ENCODE measurements around the gene CDH23. TPM values are rescaled to one million over a fixed set of nuclear protein-coding genes. Genes with fewer than 3 reads are reported as not detected.
A peak's percentile ranks its signal among the peaks of the same experiment; 100 is the strongest.

Gene CDH23
- total RNA-seq, 2 donors from 2014 or later, result 28.5 to 58.7 TPM

GRCh38 chr10:71824333-71824732 is 427.6 kb downstream of the CDH23 start:
- 90 to 95% methylated on average over 3 of the region's 3 CpGs for WGBS, 2 donors
- DNase-seq, result no peak
- peaks cover 19 to 63% of the 10 kb centered on the region in 2 donors for H3K36me3 ChIP-seq (replicated peaks in 1 of 2; ENCODE audit: insufficient read depth in 1 of 2, low read depth in 2 of 2)
- no peak overlapping the region for H3K4me3 ChIP-seq
- no peak for TF ChIP-seq CTCF (IDR thresholded peaks at IDR 0.05)
- no peak for TF ChIP-seq POLR2A (IDR thresholded peaks at IDR 0.05)
- no peaks in the 10 kb centered on the region for H3K9me3 ChIP-seq
- no peaks in the 10 kb centered on the region for H3K27me3 ChIP-seq
- intact Hi-C loops (cut with DNase I), result no loop called here
- H3K27ac ChIP-seq, result no peak overlapping the region
- no peaks in the 10 kb centered on the region for H3K4me1 ChIP-seq
- no peak for ATAC-seq

- H3K27me3 ChIP-seq, result no peaks in the 10 kb centered on the region
- intact Hi-C loops (cut with DNase I), result no loop called here
- no peaks in the 10 kb centered on the region for H3K9me3 ChIP-seq
- 80 to 81% methylated on average over 9 to 11 of the region's 11 CpGs for WGBS, 2 donors
- no peak for ATAC-seq
- H3K4me1 ChIP-seq, result no peaks in the 10 kb centered on the region
- H3K27ac ChIP-seq, result no peak overlapping the region
- no peak overlapping the region for H3K4me3 ChIP-seq
- no peak for DNase-seq
- peaks cover 16 to 62% of the 10 kb centered on the region in 2 donors for H3K36me3 ChIP-seq (replicated peaks in 1 of 2; ENCODE audit: insufficient read depth in 1 of 2, low read depth in 2 of 2)
- TF ChIP-seq CTCF (IDR thresholded peaks at IDR 0.05), result no peak
- TF ChIP-seq POLR2A (IDR thresholded peaks at IDR 0.05), result no peak
Observed at GRCh38 chr10:71825217-71825616, 428.5 kb downstream of the CDH23 start.

- Histone ChIP-seq H3K27ac (no peak overlapping the region), H3K36me3 (replicated peaks in 1 of 2; ENCODE audit: insufficient read depth in 1 of 2, low read depth in 2 of 2) (peaks cover 16 to 62% of the 10 kb centered on the region in 2 donors), H3K4me3 (no peak overlapping the region), H3K4me1 (no peaks in the 10 kb centered on the region), H3K27me3 (no peaks in the 10 kb centered on the region), H3K9me3 (no peaks in the 10 kb centered on the region)
- 70 to 72% methylated on average over 6 of the region's 6 CpGs for WGBS, 2 donors
- TF ChIP-seq CTCF (IDR thresholded peaks at IDR 0.05) (no peak), POLR2A (IDR thresholded peaks at IDR 0.05) (no peak)
- intact Hi-C loops (cut with DNase I), result no loop called here
- no peak for ATAC-seq
- no peak for DNase-seq
Observed at GRCh38 chr10:71827852-71828251, 431.1 kb downstream of the CDH23 start.

GRCh38 chr10:71828702-71829101 is 432.0 kb downstream of the CDH23 start:
- intact Hi-C loops (cut with DNase I), result no loop called here
- Histone ChIP-seq H3K27me3 (no peaks in the 10 kb centered on the region), H3K36me3 (replicated peaks in 1 of 2; ENCODE audit: insufficient read depth in 1 of 2, low read depth in 2 of 2) (peaks cover 16 to 61% of the 10 kb centered on the region in 2 donors), H3K4me1 (no peaks in the 10 kb centered on the region), H3K27ac (no peak overlapping the region), H3K9me3 (no peaks in the 10 kb centered on the region), H3K4me3 (no peak overlapping the region)
- ATAC-seq, result no peak
- TF ChIP-seq POLR2A (IDR thresholded peaks at IDR 0.05) (no peak), CTCF (IDR thresholded peaks at IDR 0.05) (no peak)
- DNase-seq, result no peak
- 90 to 94% methylated on average over 5 to 7 of the region's 7 CpGs for WGBS, 2 donors

- no peak for ATAC-seq
- intact Hi-C loops (cut with DNase I), result no loop called here
- Histone ChIP-seq H3K27ac (no peak overlapping the region), H3K36me3 (replicated peaks in 1 of 2; ENCODE audit: insufficient read depth in 1 of 2, low read depth in 2 of 2) (peaks cover 16 to 56% of the 10 kb centered on the region in 2 donors), H3K4me1 (no peaks in the 10 kb centered on the region), H3K4me3 (no peak overlapping the region), H3K27me3 (no peaks in the 10 kb centered on the region), H3K9me3 (no peaks in the 10 kb centered on the region)
- 71 to 83% methylated on average over 5 of the region's 5 CpGs for WGBS, 2 donors
- DNase-seq, result peak in 1 of 4 donors; percentile 78
- TF ChIP-seq CTCF (IDR thresholded peaks at IDR 0.05) (no peak), POLR2A (IDR thresholded peaks at IDR 0.05) (no peak)
Observed at GRCh38 chr10:71829171-71829570, 432.5 kb downstream of the CDH23 start.
